KMS-11 (cell line): ENCODE data around the gene SEMA3A.

Experiments
- H2AFZ ChIP-seq: fragments of 200-600 bp; sonication (generic); 2 replicates; pipeline ENCODE4 v1.6.1; 2016; ENCODE audit warnings: antibody characterized with exemption, mixed run types, low read depth
- H3K27ac ChIP-seq: fragments of 200-600 bp; sonication (generic); 2 replicates; pipeline ENCODE4 v1.6.1; 2016; ENCODE audit warnings: mild to moderate bottlenecking, mixed run types
- H3K27me3 ChIP-seq: fragments of 200-600 bp; sonication (generic); 2 replicates; pipeline ENCODE4 v1.6.1; 2017; ENCODE audit warnings: mild to moderate bottlenecking, low read depth, mixed run types, moderate library complexity; ENCODE audit not compliant: insufficient read depth
- H3K36me3 ChIP-seq: fragments of 200-600 bp; sonication (generic); 2 replicates; pipeline ENCODE4 v1.6.1; 2017; ENCODE audit warnings: mild to moderate bottlenecking, mixed run types; ENCODE audit not compliant: insufficient read depth
- H3K4me1 ChIP-seq: fragments of 200-600 bp; sonication (generic); 2 replicates; pipeline ENCODE4 v1.6.1; 2016; ENCODE audit warnings: mild to moderate bottlenecking, low read depth, mixed run types; ENCODE audit not compliant: poor library complexity, severe bottlenecking
- H3K4me2 ChIP-seq: fragments of 200-600 bp; sonication (generic); 2 replicates; pipeline ENCODE4 v1.7.0; 2016; ENCODE audit warnings: mild to moderate bottlenecking, mixed run types
- H3K4me3 ChIP-seq: fragments of 200-600 bp; sonication (generic); IDR thresholded peaks from 2 replicates; pipeline ENCODE4 v1.6.1; 2017; ENCODE audit warnings: low read depth, low read length, mixed read lengths; ENCODE audit not compliant: insufficient read depth
- H3K79me2 ChIP-seq: fragments of 200-600 bp; sonication (generic); 2 replicates; pipeline ENCODE4 v1.6.1; 2016; ENCODE audit warnings: low read depth, mixed run types; ENCODE audit not compliant: insufficient read depth
- H3K9ac ChIP-seq: fragments of 200-600 bp; sonication (generic); 2 replicates; pipeline ENCODE4 v1.6.1; 2016; ENCODE audit warnings: mild to moderate bottlenecking, mixed run types
- H4K20me1 ChIP-seq: fragments of 200-600 bp; sonication (generic); 2 replicates; pipeline ENCODE4 v1.6.1; 2016; ENCODE audit warnings: mild to moderate bottlenecking, mixed run types; ENCODE audit not compliant: insufficient read depth
- TF ChIP-seq, protein P1 (sequence below): fragments of 200-600 bp; sonication (generic); conservative IDR thresholded peaks from 2 replicates; pipeline ENCODE4 v1.6.1; 2017; ENCODE audit warnings: low read depth, mild to moderate bottlenecking, antibody characterized with exemption, low read length, moderate library complexity, mixed read lengths

The SEMA3A gene

DNA sequence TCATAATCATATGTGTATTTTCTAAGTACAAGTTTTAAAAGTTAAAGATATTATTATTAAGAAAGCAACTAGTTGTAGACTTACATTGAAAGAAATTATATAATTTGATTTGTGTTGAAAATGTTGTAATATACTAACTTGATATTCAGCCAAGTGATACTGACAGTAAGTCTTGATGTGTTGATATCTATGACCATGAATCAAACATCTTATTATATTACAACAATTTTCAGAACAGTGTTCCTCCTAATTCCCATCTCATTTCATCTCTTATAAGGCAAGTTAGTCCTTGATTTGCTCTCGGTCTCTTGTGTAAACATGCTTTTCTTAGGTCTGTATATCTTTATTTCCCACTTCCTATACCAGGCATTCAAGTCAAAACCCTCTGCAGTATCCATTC is 276.4 kb downstream of the SEMA3A start:
- no peak overlapping the region for H3K9ac ChIP-seq
- H3K4me2 ChIP-seq = no peak overlapping the region
- H3K27me3 ChIP-seq = no peaks in the 10 kb centered on the region
- no peaks in the 10 kb centered on the region for H4K20me1 ChIP-seq
- H3K79me2 ChIP-seq = no peaks in the 10 kb centered on the region
- TF ChIP-seq, protein P1, sequence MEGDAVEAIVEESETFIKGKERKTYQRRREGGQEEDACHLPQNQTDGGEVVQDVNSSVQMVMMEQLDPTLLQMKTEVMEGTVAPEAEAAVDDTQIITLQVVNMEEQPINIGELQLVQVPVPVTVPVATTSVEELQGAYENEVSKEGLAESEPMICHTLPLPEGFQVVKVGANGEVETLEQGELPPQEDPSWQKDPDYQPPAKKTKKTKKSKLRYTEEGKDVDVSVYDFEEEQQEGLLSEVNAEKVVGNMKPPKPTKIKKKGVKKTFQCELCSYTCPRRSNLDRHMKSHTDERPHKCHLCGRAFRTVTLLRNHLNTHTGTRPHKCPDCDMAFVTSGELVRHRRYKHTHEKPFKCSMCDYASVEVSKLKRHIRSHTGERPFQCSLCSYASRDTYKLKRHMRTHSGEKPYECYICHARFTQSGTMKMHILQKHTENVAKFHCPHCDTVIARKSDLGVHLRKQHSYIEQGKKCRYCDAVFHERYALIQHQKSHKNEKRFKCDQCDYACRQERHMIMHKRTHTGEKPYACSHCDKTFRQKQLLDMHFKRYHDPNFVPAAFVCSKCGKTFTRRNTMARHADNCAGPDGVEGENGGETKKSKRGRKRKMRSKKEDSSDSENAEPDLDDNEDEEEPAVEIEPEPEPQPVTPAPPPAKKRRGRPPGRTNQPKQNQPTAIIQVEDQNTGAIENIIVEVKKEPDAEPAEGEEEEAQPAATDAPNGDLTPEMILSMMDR = no peak
- no peak overlapping the region for H2AFZ ChIP-seq
- H3K36me3 ChIP-seq = no peaks in the 10 kb centered on the region
- H3K4me3 ChIP-seq = no peak overlapping the region
- H3K4me1 ChIP-seq = no peaks in the 10 kb centered on the region
- no peak overlapping the region for H3K27ac ChIP-seq

DNA sequence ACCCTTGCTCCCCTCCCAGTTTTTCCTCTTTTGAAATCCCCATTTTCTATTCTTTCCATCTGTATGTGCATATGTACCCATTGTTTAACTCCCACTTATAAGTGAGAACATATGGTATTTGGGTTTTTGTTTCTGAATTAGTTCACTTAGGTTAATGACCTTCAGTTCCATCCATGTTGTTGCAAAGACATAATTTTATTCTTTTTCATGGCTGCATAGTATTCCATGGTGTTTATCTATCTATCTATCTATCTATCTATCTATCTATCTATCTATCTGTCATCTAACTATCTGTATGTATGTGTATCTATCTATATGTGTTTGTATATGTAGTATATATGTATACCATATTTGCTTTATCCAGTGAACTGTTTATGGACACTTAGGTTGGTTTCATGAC is 281.4 kb downstream of the SEMA3A start:
- no peak overlapping the region for H3K27ac ChIP-seq
- no peaks in the 10 kb centered on the region for H3K36me3 ChIP-seq
- no peak overlapping the region for H3K4me3 ChIP-seq
- H3K9ac ChIP-seq = no peak overlapping the region
- H4K20me1 ChIP-seq = no peaks in the 10 kb centered on the region
- TF ChIP-seq, protein P1 = no peak
- no peaks in the 10 kb centered on the region for H3K79me2 ChIP-seq
- H3K4me1 ChIP-seq = no peaks in the 10 kb centered on the region
- no peak overlapping the region for H3K4me2 ChIP-seq
- H3K27me3 ChIP-seq = no peaks in the 10 kb centered on the region
- H2AFZ ChIP-seq = no peak overlapping the region

DNA sequence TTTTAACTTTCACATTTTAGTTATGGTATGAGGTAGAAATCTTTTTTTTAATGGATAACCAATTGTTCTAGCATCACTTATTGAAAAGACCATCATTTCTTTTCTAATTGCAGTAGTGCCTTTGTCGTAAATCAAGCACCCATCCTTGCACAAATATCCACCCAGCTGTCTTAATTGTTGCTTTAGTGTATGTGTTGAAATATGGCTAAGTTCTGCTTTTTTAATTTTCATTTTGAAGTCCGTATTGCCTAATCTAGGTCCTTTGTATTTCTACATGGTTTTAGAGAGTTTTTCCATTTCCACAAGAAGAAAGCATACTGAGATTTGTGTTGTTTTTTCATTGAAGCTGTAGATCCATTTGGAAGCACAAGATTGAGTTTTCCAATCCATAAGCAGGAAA is 286.1 kb downstream of the SEMA3A start:
- no peak overlapping the region for H2AFZ ChIP-seq
- no peak overlapping the region for H3K27ac ChIP-seq
- TF ChIP-seq, protein P1 = no peak

More for the DNA sequence above, 286.1 kb downstream of the SEMA3A start:
- Histone ChIP-seq H3K36me3 (no peaks in the 10 kb centered on the region), H3K4me2 (no peak overlapping the region), H3K9ac (no peak overlapping the region), H3K79me2 (no peaks in the 10 kb centered on the region), H4K20me1 (no peaks in the 10 kb centered on the region), H3K27me3 (no peaks in the 10 kb centered on the region), H3K4me3 (no peak overlapping the region), H3K4me1 (no peaks in the 10 kb centered on the region)
